Measurements from ENCODE around the gene KNSTRN.

KNSTRN gene

DNA sequence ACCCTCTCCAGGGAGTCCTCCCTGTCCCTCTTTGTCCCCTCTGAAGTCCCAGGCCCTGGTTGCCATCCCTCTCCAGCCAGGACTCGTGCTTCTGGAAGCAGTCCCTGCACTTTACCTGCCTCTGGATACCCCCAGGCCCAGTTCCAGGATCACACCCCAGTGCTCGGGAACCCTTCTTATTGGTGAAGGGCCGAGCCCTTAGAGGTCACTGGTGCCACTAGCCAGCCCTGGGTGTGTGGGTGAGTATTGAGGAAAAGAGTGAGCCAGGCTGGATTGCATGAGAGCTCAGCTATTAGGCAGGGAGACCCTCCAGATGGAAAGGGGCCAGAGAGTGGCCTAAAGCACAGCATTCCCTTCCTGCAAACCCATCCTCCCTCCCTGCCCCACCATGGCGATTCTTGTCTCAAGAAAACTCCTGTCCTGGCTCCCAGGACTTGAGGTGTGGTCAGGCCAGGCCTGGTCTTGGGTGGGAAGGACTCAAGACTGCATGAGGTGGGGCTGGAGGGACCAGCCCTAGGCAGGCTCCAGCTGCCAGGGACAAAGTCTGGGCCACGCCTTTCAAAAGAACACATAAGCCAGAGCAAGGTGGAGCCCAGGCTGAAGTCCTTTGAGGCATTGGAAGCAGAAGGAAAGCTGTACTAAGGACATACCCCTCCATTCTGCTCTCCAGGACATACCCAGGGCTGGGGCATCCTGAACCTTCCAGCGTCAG lies 36.5 kb upstream of the KNSTRN start:
- no peak for DNase-seq

DNA sequence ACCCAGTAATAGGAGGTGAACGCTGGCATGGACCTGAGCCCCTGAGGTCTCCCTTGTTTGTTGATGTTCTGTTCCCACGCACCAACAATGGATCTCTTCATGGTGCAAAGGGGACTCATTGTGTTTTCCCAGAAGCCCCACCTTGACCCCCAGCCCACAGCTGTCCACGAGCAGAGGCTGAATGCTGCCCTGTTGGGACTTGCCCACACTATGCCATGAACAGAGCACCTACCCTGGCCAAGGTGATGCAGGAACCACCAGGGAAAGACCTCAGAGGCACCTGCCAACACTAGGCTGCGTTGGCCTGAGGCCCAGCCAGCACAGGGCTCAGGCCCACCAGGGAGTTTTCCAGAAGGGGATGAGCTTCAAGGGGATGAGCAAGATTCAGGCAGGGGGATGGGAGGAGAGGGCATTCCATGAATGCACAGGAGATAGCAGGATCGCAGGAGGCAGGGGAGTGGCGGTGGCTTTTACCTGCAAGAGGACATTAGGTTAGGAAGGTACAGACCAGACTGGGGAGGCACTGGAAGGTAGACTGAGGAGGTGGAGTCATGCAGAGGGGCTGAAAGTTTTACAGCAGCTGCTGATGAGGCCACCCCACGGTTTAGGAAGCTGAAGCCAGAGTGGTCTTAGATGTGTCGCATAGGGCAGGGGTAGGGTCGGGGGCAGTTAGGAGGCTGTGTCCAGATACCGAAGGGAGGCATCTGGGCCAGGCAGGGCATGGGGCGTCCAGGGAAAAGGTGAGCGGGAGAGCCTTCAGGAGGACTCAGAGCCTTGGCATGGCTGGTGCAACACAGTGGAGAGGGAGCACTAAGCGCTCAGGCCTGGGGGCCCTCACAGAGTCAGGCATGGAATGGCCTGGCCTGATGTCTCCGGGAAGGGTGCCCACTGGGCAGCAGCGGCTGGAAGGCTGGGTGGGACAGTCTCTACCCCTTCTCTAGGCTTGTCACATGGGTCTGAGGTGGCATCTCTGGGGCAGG lies 35.7 kb upstream of the KNSTRN start:
- DNase-seq, result no peak

DNA sequence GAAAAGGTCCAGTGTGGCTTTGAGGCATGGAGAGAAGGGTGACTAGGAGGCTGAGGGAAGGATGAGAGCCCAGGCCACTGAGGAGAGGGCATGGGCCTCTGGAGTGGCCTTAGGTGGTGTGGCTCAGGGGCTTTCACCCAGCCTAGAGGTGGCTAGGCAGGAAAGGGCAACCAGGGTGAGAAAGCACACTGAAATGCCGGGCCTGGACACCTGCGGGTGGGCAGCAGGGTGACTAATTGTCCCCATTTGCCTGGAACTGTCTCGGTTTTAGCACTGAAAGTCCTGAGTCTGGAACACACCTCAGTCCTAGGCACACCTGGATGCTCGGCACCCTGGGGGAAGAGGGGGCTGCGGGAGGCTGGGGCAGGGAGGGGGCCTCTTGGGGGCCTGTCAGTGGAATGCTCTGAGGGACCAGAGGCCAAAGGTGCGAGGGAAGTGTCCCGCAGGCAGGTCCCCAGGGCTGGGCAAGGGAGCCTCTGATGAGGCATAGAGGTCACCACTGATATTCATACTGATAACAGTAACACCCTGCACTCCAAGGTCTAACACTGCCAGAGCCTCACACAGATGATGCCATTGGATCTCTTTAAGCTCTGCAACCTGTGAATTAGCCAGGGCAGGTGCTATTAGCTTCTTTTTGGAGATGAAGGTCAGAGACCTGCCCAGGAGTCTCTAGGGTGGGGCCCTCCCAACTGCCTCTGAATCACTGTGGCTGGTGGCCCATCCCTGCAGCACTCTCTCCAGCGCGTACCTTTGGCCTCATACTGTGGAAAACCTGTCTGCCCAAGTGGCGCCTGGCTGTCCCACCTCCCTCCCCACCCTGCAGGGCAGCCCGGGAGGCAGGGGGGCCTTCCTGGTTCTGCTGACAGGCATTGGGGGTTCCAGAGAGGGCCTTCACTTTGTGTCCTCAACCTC lies 34.7 kb upstream of the KNSTRN start:
- DNase-seq, result no peak

GRCh38 chr15:40348474-40348870 lies 34.0 kb upstream of the KNSTRN start:
- no peak for DNase-seq

GRCh38 chr15:40349163-40349562 lies 33.4 kb upstream of the KNSTRN start:
- no peak for DNase-seq

DNA sequence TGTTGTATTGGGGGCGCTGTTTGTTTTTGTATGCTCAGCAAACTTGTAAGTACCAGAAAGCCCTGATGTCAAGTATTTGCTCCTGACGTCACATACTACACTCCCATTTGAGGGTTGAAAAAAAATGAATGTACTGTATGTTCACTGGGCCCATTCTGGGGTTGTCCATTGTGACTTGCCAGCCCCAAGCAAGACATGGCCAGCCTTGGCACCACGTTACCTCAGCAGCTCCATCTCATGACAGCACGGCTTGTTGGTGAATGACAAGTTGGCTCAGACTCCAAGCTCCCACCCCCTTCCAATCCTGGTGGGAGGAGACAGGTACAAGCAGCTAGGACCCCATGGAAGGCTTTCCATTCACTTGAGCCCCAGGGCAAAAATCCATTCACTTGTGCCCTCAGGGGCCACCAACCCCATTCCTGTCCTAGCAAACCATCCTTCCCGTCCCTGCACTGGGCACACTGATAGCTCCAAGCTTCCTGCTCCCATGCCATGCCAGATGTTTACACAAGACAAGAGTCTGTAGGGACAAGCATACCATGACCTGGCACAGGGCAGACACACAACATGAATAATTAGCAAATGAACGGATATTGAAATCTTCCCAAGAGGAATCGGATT lies 30.1 kb upstream of the KNSTRN start:
- DNase-seq, result no peak

- no peak for DNase-seq
Measured at GRCh38 chr15:40353697-40354096, 28.8 kb upstream of the KNSTRN start.

GRCh38 chr15:40354408-40355171 lies 27.9 kb upstream of the KNSTRN start:
- no peak for DNase-seq

- no peak for DNase-seq
Measured at GRCh38 chr15:40355976-40356585, 26.4 kb upstream of the KNSTRN start.

- no peak for DNase-seq
Measured at GRCh38 chr15:40357246-40357645, 25.3 kb upstream of the KNSTRN start.

DNA sequence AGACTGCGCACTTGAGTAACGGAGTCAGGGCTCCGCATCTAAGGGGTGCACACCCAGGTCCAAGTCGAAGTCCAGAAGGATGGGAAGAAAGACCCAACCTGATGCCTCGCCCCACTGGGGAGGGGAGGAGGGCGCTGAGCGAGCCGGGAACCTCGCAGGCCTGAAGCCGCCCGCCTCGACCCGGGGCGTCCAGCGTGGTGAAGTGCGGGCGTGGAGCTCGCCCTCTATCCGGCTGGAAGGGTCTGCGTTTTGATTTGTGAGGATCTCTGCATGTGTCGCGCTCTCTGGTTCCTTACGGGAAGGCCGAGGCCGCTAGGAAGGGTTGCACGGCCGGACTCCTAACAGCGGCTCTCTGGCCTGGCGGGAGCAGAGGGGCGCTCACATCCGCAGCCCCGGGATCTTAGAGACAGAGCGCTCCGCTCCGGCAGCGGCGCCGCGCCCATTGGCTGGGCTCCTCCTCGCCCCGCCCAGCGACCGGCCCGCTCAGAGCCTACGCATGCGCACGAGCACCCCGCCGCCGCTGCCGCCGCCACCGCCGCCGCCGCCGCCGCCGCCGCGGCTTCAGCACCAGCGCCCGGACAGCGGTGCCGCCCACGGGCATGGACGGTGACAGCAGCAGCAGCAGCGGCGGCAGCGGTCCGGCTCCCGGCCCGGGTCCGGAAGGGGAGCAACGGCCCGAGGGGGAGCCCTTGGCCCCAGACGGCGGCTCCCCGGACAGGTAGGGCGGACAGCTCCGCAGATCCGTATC lies 24.6 kb upstream of the KNSTRN start, which contains the start of gene DISP2:
TSS of gene DISP2 (plus strand) at position 497 of the 748 bp plus-strand sequence. CDS start at position 600, 103 bp downstream.
- peak; percentile 78 to 86 (median 82) for DNase-seq

DNA sequence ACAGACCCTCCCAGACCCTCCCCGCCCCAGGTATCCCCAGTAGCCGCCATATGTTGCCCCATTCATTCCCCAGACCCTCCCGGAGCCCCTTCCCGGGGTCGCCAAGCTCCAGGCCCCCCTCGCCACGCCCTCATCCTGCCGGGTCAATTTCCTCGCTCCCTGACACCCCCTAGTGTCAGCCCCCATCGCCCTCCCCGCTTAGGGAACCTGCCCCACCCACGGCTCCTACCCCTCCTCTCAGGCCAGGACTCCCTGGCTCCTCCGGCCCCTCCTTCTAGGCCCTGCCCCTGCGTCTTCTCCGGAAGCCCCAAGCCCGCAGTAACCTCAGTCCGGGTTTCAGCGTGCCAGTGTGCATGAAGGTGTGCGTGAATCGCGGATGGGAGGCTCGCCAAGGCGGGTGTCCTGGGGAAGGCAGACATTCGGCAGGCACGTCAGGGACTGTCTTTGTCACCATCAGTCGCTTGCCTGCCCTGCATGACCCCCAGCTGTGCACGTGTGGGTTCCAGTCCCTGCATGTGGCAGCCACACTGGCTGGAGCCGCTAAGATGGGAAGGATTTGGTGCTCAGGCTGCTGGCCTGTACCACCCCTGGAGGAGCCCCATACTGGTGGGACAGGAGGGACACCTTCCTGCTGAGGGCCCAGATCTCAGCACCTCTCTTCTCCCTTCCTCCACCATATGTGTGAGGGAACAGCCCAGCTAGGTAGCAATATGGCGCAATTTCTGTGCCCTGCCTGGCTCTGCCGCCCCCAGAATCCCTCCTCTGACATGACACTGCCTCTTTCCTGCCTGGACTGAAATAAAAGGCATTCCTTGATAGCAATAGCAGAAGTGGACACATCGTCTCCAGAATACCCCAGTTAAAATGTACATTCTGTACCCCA lies 23.8 kb upstream of the KNSTRN start:
- peak in 1 of 4 experiments; percentile 34 for DNase-seq

GRCh38 chr15:40360015-40360414 lies 22.5 kb upstream of the KNSTRN start:
- DNase-seq, result no peak

DNA sequence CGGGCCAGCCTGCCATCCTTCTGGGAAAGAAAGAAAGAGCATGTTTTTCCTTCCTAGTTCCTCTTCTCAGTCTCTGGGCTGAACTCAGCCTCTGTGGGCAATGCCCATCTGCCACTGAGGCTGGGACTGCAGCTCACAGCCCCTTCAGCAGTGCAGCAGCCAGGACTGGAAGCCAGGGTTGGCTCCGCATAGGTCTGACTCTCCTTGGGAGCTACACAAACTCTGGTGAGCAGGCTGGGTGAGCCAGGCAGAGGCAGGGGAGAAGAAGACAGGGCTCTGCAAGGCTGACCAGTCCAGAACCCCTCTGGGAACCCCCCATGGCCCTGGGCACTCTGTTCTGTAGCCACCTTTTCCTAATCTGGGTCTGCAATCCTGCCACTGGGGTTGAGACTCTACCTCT lies 20.9 kb upstream of the KNSTRN start:
- DNase-seq, result no peak

DNA sequence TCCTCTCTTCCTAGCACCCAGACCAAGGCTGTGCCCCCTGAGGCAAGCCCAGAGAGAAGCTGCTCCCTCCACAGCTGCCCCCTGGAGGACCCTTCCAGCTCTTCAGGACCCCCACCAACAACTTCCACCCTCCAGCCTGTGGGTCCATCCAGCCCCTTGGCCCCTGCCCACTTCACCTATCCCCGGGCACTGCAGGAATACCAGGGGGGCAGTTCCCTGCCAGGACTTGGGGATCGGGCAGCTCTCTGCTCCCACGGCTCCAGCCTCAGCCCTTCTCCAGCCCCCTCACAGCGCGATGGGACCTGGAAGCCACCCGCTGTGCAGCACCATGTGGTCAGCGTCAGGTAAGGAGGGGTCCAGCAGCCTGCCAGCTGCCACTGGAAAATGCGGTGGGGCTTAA lies 18.9 kb upstream of the KNSTRN start:
- DNase-seq, result no peak

- DNase-seq, result no peak
Measured at GRCh38 chr15:40364251-40364650, 18.3 kb upstream of the KNSTRN start.

DNA sequence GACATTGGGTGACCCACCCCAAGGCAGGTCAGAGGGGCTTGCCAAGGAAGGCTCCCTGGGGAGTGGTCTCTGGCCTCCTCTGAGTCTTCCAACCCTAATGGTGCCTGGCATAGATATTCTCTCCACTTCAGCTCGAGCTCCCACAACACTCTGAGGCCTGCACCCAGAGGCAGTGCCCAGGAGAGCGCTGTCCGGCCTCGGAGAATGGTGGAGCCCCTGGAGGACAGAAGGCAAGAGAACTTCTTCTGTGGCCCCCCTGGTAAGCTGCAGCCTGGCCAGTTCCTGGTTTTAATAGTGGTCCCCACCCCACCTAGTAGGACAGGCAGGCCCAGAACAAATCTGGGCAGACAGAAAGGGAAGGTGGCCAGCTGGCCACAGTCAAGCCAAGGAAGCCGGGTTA lies 17.5 kb upstream of the KNSTRN start:
- no peak for DNase-seq

- no peak for DNase-seq
Measured at GRCh38 chr15:40365624-40366456, 16.7 kb upstream of the KNSTRN start.

Measured in activated naive CD4-positive, alpha-beta T cell (primary cell).